Measurements from ENCODE around the gene DNAJB4.

GRCh38 chr1:78054559-78054958 lies 49.8 kb downstream of the DNAJB4 start:
- TF ChIP-seq EZH2 (IDR thresholded peaks at IDR 0.05) (no peak), CTCF (IDR thresholded peaks at IDR 0.05) (no peak)
